AG04450 (cell line): Measurements from ENCODE around the gene GPR137. TPM values are rescaled to one million over a fixed set of nuclear protein-coding genes. Genes with fewer than 3 reads are reported as not detected.

Source experiments
- CTCF ChIA-PET: fragments of 300-600, 350-600 bp; formaldehyde crosslinking; extraction: SDS; loops from one replicate; lab custom pipeline; 2022; ENCODE audit warnings: antibody characterized with exemption, inconsistent platforms; lab: Charles Lee
- POLR2A ChIA-PET: fragments of 350-600 bp; formaldehyde crosslinking; extraction: SDS; loops from one replicate; lab custom pipeline; 2021; ENCODE audit warnings: antibody characterized with exemption, inconsistent platforms; lab: Yijun Ruan, JAX
- DNase-seq: peaks from one replicate; pipeline ENCODE4 v3.0.0-alpha.2; 2011; ENCODE audit warnings: low read depth, low spot score
- H3K27ac ChIP-seq: one replicate; pipeline ENCODE4 v1.5.1; 2012; ENCODE audit warnings: low read depth, low read length, control low read depth
- H3K27me3 ChIP-seq: one replicate; pipeline ENCODE4 v1.6.0; 2012; ENCODE audit warnings: low read length; ENCODE audit not compliant: control insufficient read depth, insufficient read depth
- H3K4me3 ChIP-seq: 2 replicates; pipeline ENCODE4 v1.5.1; 2011; ENCODE audit warnings: mild to moderate bottlenecking, low read depth, low read length, control low read depth
- H3K9me3 ChIP-seq: 2 replicates; pipeline ENCODE4 v1.5.1; 2012; ENCODE audit warnings: low read length; ENCODE audit not compliant: control insufficient read depth, insufficient read depth
- CTCF ChIP-seq: IDR thresholded peaks from 2 replicates; pipeline ENCODE4 v1.5.1; 2011; ENCODE audit warnings: low read depth, low read length, control low read depth, inconsistent platforms
- polyA plus RNA-seq: library from polyadenylated mRNA; depleted of rRNA; stranded (reverse); fragments of >200 nt; gene quantifications from 2 replicates; pipeline ENCODE4 v1.2.3, GENCODE V29; 2011

GPR137 gene
- polyA plus RNA-seq, 1 experiment = 12.4 TPM

- ChIA-PET POLR2A (interaction anchor here (0.7 kb wide), 1 partner anchor 17 kb away, joined by 4 read pairs; no protein-coding TSS in a partner anchor), CTCF (interaction anchor here (0.6 to 1.3 kb wide), 4 partner anchors 8 to 1906 kb away, joined by 3 to 12 read pairs (median 4); partner anchors contain the start of gene SCGB1A1)
- DNase-seq = no peak
- Histone ChIP-seq H3K9me3 (no peaks in the 10 kb centered on the region), H3K4me3 (no peak overlapping the region), H3K27me3 (peaks cover 3% of the 10 kb centered on the region), H3K27ac (no peak overlapping the region)
- no peak for TF ChIP-seq CTCF
These were observed 39.2 kb downstream of the GPR137 start for GRCh38 chr11:64324692-64325469.

- H3K27ac ChIP-seq = no peak overlapping the region
- ChIA-PET POLR2A (interaction anchor here (1.5 kb wide), 1 partner anchor 10 kb away, joined by 4 read pairs; the partner anchor contains the start of genes PRDX5 and TRMT112), CTCF (interaction anchor here (0.9 to 1.3 kb wide), 3 partner anchors 15 to 28 kb away, joined by 3 to 5 read pairs (median 3); no protein-coding TSS in a partner anchor)
- no peak for TF ChIP-seq CTCF
- H3K4me3 ChIP-seq = no peak overlapping the region
- no peak for DNase-seq
- peaks cover 3% of the 10 kb centered on the region for H3K27me3 ChIP-seq
- H3K9me3 ChIP-seq = no peaks in the 10 kb centered on the region
These were observed 41.7 kb downstream of the GPR137 start for GRCh38 chr11:64327375-64327774.

- H3K4me3 ChIP-seq = no peak overlapping the region
- no peaks in the 10 kb centered on the region for H3K9me3 ChIP-seq
- no peak for TF ChIP-seq CTCF
- H3K27me3 ChIP-seq = peaks cover 3% of the 10 kb centered on the region
- no peak overlapping the region for H3K27ac ChIP-seq
- no peak for DNase-seq
- ChIA-PET POLR2A (interaction anchor here (1.5 kb wide), 1 partner anchor 10 kb away, joined by 4 read pairs; the partner anchor contains the start of genes PRDX5 and TRMT112), CTCF (no interaction called here)
These were observed 42.3 kb downstream of the GPR137 start for GRCh38 chr11:64327993-64328392.

GRCh38 chr11:64330888-64331287, 45.2 kb downstream of the GPR137 start:
- H3K27me3 ChIP-seq = peaks cover 3% of the 10 kb centered on the region
- no peak overlapping the region for H3K27ac ChIP-seq
- no peak overlapping the region for H3K4me3 ChIP-seq
- POLR2A ChIA-PET = interaction anchor here (0.7 to 2.4 kb wide), 2 partner anchors 12 to 24 kb away, joined by 3 to 12 read pairs; no protein-coding TSS in a partner anchor
- no peak for TF ChIP-seq CTCF
- no peak for DNase-seq
- no peaks in the 10 kb centered on the region for H3K9me3 ChIP-seq
- CTCF ChIA-PET = interaction anchor here (0.6 to 3.8 kb wide), 5 partner anchors 13 to 419 kb away, joined by 5 to 23 read pairs (median 13); partner anchors contain the start of genes PRDX5 and TRMT112
